HepG2 (cell line): ENCODE results near the gene PARD3. TPM values are rescaled to one million over a fixed set of nuclear protein-coding genes. Genes with fewer than 3 reads are reported as not detected.

Experiments
- ATAC-seq: fragments of 200-7000 bp; cut with Tn5 transposase; 3 replicates; pipeline ENCODE4 v1.9.1; 2020; ENCODE audit warnings: mild to moderate bottlenecking, moderate library complexity
- BruUV-seq: library from RNA; stranded (reverse); fragments of 400-500 nt; replicated peaks from 2 replicates; lab custom pipeline; 2021; lab: Mats Ljungman, UMichigan
- CTCF ChIA-PET: fragments of 300-600 bp; formaldehyde crosslinking; extraction: SDS; loops from one replicate; lab custom pipeline; 2021; ENCODE audit warnings: low total read pairs, inconsistent platforms, low intra/inter-chr PET ratio; lab: Yijun Ruan, JAX
- POLR2A ChIA-PET: fragments of 350-600 bp; sonication (Branson Sonifier 250); formaldehyde crosslinking; loops from one replicate; lab custom pipeline; 2020; ENCODE audit warnings: antibody characterized with exemption, inconsistent platforms; lab: Yijun Ruan, JAX
- DNase-seq: peaks from one replicate; pipeline ENCODE4 v3.0.0-alpha.2; 2015; ENCODE audit warnings: low spot score
- FAIRE-seq: peaks from 3 replicates; lab custom pipeline; 2011; peaks lifted over from hg19 to GRCh38; lab: Jason Lieb, UNC
- H2AFZ ChIP-seq: one replicate; pipeline ENCODE4 v1.6.1; 2011; ENCODE audit warnings: low read length, inconsistent platforms
- H3K27ac ChIP-seq: fragments of 300-600 bp; 3 replicates; pipeline ENCODE4 v1.8.0; 2011; ENCODE audit warnings: mixed run types, mild to moderate bottlenecking, mixed read lengths, low read length, inconsistent platforms; ENCODE audit not compliant: insufficient read depth; ENCODE audit errors: extremely low read length
- H3K27me3 ChIP-seq, 2 experiments: fragments of 200-600 bp in 1 of 2; 2 replicates in 1 of 2; 3 replicates in 1 of 2; pipeline versions ENCODE4 v1.6.0 to v1.8.0; 2011; ENCODE audit warnings: low read length in 2 of 2, mild to moderate bottlenecking in 2 of 2, moderate library complexity in 2 of 2, inconsistent platforms in 1 of 2; ENCODE audit not compliant: insufficient read depth in 2 of 2, control insufficient read depth in 1 of 2
- H3K36me3 ChIP-seq, 2 experiments: fragments of 200-600 bp in 1 of 2; replicated peaks in 1 of 2; 2 replicates in 1 of 2; 3 replicates in 1 of 2; pipeline versions ENCODE4 v1.5.1 to v1.8.0; 2011; ENCODE audit warnings: low read length in 2 of 2, inconsistent platforms in 1 of 2; ENCODE audit not compliant: insufficient read depth in 2 of 2, control insufficient read depth in 1 of 2
- H3K4me1 ChIP-seq: 2 replicates; pipeline ENCODE4 v1.5.1; 2012; ENCODE audit warnings: low read length, inconsistent platforms; ENCODE audit not compliant: insufficient read depth
- H3K4me2 ChIP-seq: 2 replicates; pipeline ENCODE4 v1.6.0; 2011; ENCODE audit warnings: low read depth, low read length, inconsistent platforms
- H3K4me3 ChIP-seq, 3 experiments: fragments of 200-600 bp in 1 of 3; sonication (generic), shearing (Covaris generic) in 1 of 3; replicated peaks in 1 of 3; 2 replicates each; pipeline ENCODE4 v1.5.1; 2011 to 2016; ENCODE audit warnings: low read length in 3 of 3, inconsistent platforms in 2 of 3, low read depth in 2 of 3, mild to moderate bottlenecking in 2 of 3, control low read depth in 1 of 3, mixed read lengths in 1 of 3; ENCODE audit not compliant: insufficient read depth in 1 of 3
- H3K79me2 ChIP-seq: one replicate; pipeline ENCODE4 v1.6.1; 2011; ENCODE audit warnings: low read length, inconsistent platforms; ENCODE audit not compliant: insufficient read depth
- H3K9ac ChIP-seq: 2 replicates; pipeline ENCODE4 v1.6.0; 2011; ENCODE audit warnings: mild to moderate bottlenecking, low read depth, low read length, inconsistent platforms; ENCODE audit not compliant: insufficient read depth
- H3K9me3 ChIP-seq: 2 replicates; pipeline ENCODE4 v1.5.1; 2012; ENCODE audit warnings: mild to moderate bottlenecking, low read length
- H4K20me1 ChIP-seq: 2 replicates; pipeline ENCODE4 v1.6.0; 2011; ENCODE audit warnings: inconsistent platforms, mild to moderate bottlenecking, low read length, moderate library complexity; ENCODE audit not compliant: insufficient read depth
- DMAP1 ChIP-seq: IDR thresholded peaks from 2 replicates; pipeline ENCODE4 v1.6.1; 2016
- DPF2 ChIP-seq: sonication (generic); formaldehyde crosslinking; IDR thresholded peaks from 2 replicates; pipeline ENCODE4 v1.4.0; 2020; ENCODE audit warnings: mild to moderate bottlenecking, low read depth, missing genetic modification reagents, borderline replicate concordance
- HDAC2 ChIP-seq: sonication (generic); formaldehyde crosslinking; IDR thresholded peaks from 2 replicates; pipeline ENCODE4 v1.4.0; 2020; ENCODE audit warnings: missing genetic modification reagents
- HHEX ChIP-seq: IDR thresholded peaks from 2 replicates; pipeline ENCODE4 v1.6.1; 2016; ENCODE audit warnings: control low read depth
- KMT2B ChIP-seq: IDR thresholded peaks from 2 replicates; pipeline ENCODE4 v1.6.1; 2016; ENCODE audit warnings: missing genetic modification reagents, missing compliant biosample characterization
- RBFOX2 ChIP-seq: fragments of 200-400 bp; formaldehyde crosslinking; IDR thresholded peaks from 2 replicates; pipeline ENCODE4 v1.6.1; 2017; ENCODE audit warnings: low read depth, mild to moderate bottlenecking, low read length
- SAFB2 ChIP-seq: sonication (generic); formaldehyde crosslinking; IDR thresholded peaks from 2 replicates; pipeline ENCODE4 v1.5.1; 2020; ENCODE audit warnings: missing genetic modification reagents, low read depth, mild to moderate bottlenecking, borderline replicate concordance
- TEAD3 ChIP-seq: optimal IDR thresholded peaks from 2 replicates; pipeline ENCODE3; 2016; ENCODE audit warnings: borderline replicate concordance
- TGIF2 ChIP-seq: IDR thresholded peaks from 2 replicates; pipeline ENCODE4 v1.6.1; 2016; ENCODE audit warnings: control low read depth, missing compliant biosample characterization
- WGBS: methylation state at CpG from one replicate; pipeline ENCODE4 v1.1.6; 2017; ENCODE audit warnings: low lambda C conversion rate; 5-methylcytosine and 5-hydroxymethylcytosine counted together
- in situ Hi-C: cut with HindIII; loops from 2 replicates; pipeline ENCODE4 v1.10.0; 2017; ENCODE audit warnings: low pct_unique_long_range_greater_than_20kb; ENCODE audit not compliant: extremely low pct_ligation_motif_present
- intact Hi-C: fragments of 100-400 bp; cut with micrococcal nuclease; formaldehyde crosslinking; loops from one replicate; pipeline ENCODE4 v1.10.0; 2022; ENCODE audit not compliant: unreplicated experiment
- polyA plus RNA-seq, 8 experiments: library from polyadenylated mRNA; depleted of rRNA in 3 of 8; stranded (reverse) in 7 of 8; unstranded in 1 of 8; fragments of >200 nt; fragmentation: Illumina TruSeq in 4 of 8; extraction: Trizol in 4 of 8; gene quantifications; 2 replicates each; pipeline versions ENCODE4 v1.2.1 to v1.2.3, GENCODE V29; 2011 to 2016; ENCODE audit warnings: low read depth in 4 of 8, missing spikeins in 1 of 8, mixed read lengths in 1 of 8; ENCODE audit not compliant: insufficient read depth in 1 of 8
- total RNA-seq, 5 experiments: library from RNA; depleted of rRNA; stranded (reverse); fragments of >200 nt; fragmentation: Illumina TruSeq; extraction: Trizol; gene quantifications; 2 replicates each; pipeline ENCODE4 v1.2.3, GENCODE V29; 2016; ENCODE audit warnings: low read depth in 1 of 5

The PARD3 gene
- total and polyA plus RNA-seq, 2 of the 13 experiments (the other 11 are each of a cell fraction or from before 2014, with no cell fraction given): 40.9 to 60.0 TPM

- no peak for TF ChIP-seq KMT2B
- H3K79me2 ChIP-seq: no peaks in the 10 kb centered on the region
- no peak overlapping the region for H3K9ac ChIP-seq
- BruUV-seq: no TSS peak
- no peaks in the 10 kb centered on the region for H3K4me1 ChIP-seq
- 96% methylated on average over 2 of the region's 2 CpGs for WGBS
- FAIRE-seq: no peak
- no peak overlapping the region for H3K4me2 ChIP-seq
- in situ Hi-C loops: no loop called here
- no peaks in the 10 kb centered on the region for H4K20me1 ChIP-seq
- no peak for ATAC-seq
- peaks cover 3 to 15% of the 10 kb centered on the region in 2 experiments; a peak in 4 of 5 replicates for H3K36me3 ChIP-seq
- no peak overlapping the region for H3K4me3 ChIP-seq
- no peak for DNase-seq
- H3K27ac ChIP-seq: no peak overlapping the region
- POLR2A ChIA-PET: no interaction called here
- intact Hi-C loops: no loop called here
- no peak overlapping the region for H2AFZ ChIP-seq
- no peaks in the 10 kb centered on the region for H3K9me3 ChIP-seq
- no peaks in the 10 kb centered on the region for H3K27me3 ChIP-seq
- CTCF ChIA-PET: no interaction called here
These were observed 481.6 kb downstream of the PARD3 start for GRCh38 chr10:34333513-34333912.

- no peak for FAIRE-seq
These were observed 487.9 kb downstream of the PARD3 start for GRCh38 chr10:34327184-34327583.

More at GRCh38 chr10:34327184-34327583, 487.9 kb downstream of the PARD3 start:
- WGBS: 92% methylated on average over 4 of the region's 4 CpGs
- Histone ChIP-seq H3K27me3 (no peaks in the 10 kb centered on the region), H3K9ac (no peak overlapping the region), H3K9me3 (no peaks in the 10 kb centered on the region), H4K20me1 (no peaks in the 10 kb centered on the region), H3K4me2 (no peak overlapping the region), H2AFZ (no peak overlapping the region), H3K4me1 (peaks cover 11% of the 10 kb centered on the region), H3K4me3 (no peak overlapping the region), H3K36me3 (peaks cover 7 to 31% of the 10 kb centered on the region in 2 experiments; a peak in 4 of 5 replicates), H3K79me2 (no peaks in the 10 kb centered on the region), H3K27ac (no peak overlapping the region)
- ATAC-seq (no peak), DNase-seq (no peak)
- ChIA-PET POLR2A (no interaction called here), CTCF (no interaction called here)
- BruUV-seq: no TSS peak
- in situ Hi-C loops: no loop called here
- intact Hi-C loops: no loop called here
- TF ChIP-seq RBFOX2: no peak
- no peak for TF ChIP-seq TGIF2 (CRISPR knock-in tag)
- TF ChIP-seq TEAD3 (CRISPR knock-in tag): no peak
- TF ChIP-seq DPF2: no peak
- no peak for TF ChIP-seq HDAC2 (CRISPR knock-in tag)
- TF ChIP-seq HHEX: no peak
- TF ChIP-seq SAFB2 (CRISPR knock-in tag): no peak
- no peak for TF ChIP-seq DMAP1 (CRISPR knock-in tag)
